Keratinocyte (primary cell): Measurements from ENCODE around the gene SPATA9.

Experiments
- CTCF ChIP-seq, 3 experiments: IDR thresholded peaks in 1 of 3; conservative IDR thresholded peaks in 1 of 3; optimal IDR thresholded peaks in 1 of 3; 2 replicates in 2 of 3; 3 replicates in 1 of 3; pipeline versions ENCODE3 to v1.5.1; 2011; ENCODE audit warnings: low read length in 3 of 3, mild to moderate bottlenecking in 3 of 3, moderate library complexity in 2 of 3, control low read depth in 1 of 3, inconsistent platforms in 1 of 3; ENCODE audit not compliant: insufficient read depth in 2 of 3; ENCODE audit errors: extremely low read depth in 1 of 3
- EZH2 ChIP-seq: IDR thresholded peaks from one replicate; pipeline ENCODE4 v1.6.1; 2012; ENCODE audit warnings: inconsistent platforms, mild to moderate bottlenecking, low read length, moderate library complexity

DNA sequence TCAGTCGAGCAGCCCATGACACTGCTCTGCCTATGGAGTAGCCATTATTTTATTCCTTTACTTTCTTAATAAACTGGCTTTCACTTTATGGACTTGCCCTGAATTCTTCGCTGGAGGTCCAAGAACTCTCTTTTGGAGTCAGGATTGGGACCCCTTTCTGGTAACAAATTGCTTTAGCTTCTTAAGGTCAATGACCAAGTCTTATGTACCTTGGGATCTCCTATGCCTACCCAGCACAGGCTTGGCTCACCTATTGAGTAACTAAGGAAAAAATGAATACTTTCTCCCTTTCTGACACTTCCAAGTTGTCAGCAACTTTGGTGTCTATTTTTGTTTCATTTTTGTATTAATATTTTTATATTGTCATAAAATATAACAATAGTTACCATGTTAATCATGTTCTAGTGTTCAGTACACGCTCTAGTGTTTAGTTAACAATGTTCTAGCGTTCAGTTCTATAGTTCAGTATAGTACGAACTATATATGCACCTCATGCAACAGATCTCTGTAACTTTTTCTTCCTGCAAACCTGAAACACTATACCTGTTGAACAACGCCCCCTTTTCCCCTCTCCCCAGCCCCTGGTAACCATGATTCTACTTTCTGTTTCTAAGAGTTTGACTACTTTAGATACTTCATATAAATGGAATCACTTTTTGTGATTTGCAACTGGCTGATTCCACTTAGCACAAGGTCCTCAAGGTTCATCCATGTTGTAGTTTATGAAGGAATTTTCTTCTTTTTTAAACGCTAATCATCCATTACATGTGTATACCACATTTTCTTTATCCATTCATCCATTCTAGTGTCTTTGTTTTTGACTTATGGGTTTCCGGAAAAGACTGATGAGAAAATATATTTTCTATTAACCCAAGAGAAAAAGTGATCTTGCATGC is 46.6 kb upstream of the SPATA9 start:
- no peak for TF ChIP-seq CTCF (optimal IDR thresholded peaks at IDR 0.05 in 1 of 3, IDR thresholded peaks at IDR 0.05 in 1 of 3, conservative IDR thresholded peaks at IDR 0.05 in 1 of 3; ENCODE audit: extremely low read depth in 1 of 3, insufficient read depth in 2 of 3, low read length in 3 of 3)
- TF ChIP-seq EZH2, result no peak
